Measurements from ENCODE around the gene TBX4.
A peak's percentile ranks its signal among the peaks of the same experiment; 100 is the strongest.

The TBX4 gene

DNA sequence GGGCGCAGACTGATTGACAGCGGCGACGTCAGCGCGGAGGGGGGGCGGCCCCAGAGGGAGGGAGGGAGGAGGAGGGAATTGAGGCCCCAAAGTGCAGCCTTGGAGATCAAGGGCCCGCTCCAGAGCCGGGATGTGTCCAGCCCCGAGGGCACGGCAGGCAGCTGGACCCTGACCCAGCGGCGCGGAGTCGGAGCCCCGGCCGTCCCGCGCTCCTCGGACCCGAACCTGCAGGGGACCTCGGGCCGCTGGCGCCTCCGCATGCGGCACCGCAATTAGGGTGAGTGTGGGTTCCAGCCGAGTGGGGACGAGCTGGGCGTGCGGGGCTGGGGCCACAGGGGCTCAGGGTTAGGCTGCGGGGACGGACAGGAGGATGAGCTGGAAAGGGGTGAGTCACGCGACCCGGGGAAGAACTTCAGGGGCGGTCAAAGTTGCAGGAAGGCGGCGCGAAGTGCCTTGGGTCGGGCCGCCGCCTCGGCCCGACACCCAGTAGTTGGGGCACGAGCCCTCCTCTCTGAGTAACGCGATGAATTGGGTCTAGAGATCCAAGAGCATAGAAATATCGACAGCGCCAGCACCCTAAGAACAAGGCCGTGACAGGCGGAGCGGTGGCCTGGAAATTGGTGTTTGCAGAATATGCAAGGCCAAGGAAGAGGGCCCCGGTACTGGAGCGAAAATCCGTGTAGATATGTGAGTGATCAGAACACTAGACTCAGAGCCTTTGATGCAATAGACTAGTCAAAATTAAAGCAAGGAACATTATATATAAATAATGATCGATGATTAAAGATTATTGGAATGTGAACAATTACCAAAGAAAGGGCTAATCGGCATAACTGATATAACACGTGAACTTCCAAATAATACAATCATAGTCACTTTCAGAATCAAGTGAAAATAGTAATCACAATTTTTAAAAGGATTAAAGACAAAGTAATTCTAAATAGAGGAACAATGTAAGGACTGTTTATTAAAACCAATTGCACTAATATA lies at the start of gene TBX4:
TBX4 (plus strand) TSS at position 122 of the 990 bp plus-strand sequence. CDS start 4,069 bp downstream, outside the sequence.
- peak within 1 kb of the TSS in 1 of 2 donors; percentile 55 for H3K4me3 ChIP-seq (ENCODE audit: low read length in 2 of 2)
- H3K27ac ChIP-seq (ENCODE audit: low read length) = no peak within 1 kb of the TSS
- H3K9me3 ChIP-seq (ENCODE audit: control insufficient read depth in 2 of 2, low read length in 2 of 2) = no peaks in the 10 kb centered on the region
- no peak within 1 kb of the TSS for H3K9ac ChIP-seq (ENCODE audit: low read length in 2 of 2)
- peaks cover 18% of the 10 kb centered on the region for H3K4me1 ChIP-seq (ENCODE audit: control insufficient read depth, insufficient read depth, low read length)
- no peaks in the 10 kb centered on the region for H3K36me3 ChIP-seq (ENCODE audit: control insufficient read depth in 2 of 2, insufficient read depth in 2 of 2, low read length in 2 of 2)
- peaks cover 61 to 80% of the 10 kb centered on the region in 2 donors for H3K27me3 ChIP-seq (ENCODE audit: control insufficient read depth in 1 of 2, insufficient read depth in 2 of 2, low read length in 2 of 2)

DNA sequence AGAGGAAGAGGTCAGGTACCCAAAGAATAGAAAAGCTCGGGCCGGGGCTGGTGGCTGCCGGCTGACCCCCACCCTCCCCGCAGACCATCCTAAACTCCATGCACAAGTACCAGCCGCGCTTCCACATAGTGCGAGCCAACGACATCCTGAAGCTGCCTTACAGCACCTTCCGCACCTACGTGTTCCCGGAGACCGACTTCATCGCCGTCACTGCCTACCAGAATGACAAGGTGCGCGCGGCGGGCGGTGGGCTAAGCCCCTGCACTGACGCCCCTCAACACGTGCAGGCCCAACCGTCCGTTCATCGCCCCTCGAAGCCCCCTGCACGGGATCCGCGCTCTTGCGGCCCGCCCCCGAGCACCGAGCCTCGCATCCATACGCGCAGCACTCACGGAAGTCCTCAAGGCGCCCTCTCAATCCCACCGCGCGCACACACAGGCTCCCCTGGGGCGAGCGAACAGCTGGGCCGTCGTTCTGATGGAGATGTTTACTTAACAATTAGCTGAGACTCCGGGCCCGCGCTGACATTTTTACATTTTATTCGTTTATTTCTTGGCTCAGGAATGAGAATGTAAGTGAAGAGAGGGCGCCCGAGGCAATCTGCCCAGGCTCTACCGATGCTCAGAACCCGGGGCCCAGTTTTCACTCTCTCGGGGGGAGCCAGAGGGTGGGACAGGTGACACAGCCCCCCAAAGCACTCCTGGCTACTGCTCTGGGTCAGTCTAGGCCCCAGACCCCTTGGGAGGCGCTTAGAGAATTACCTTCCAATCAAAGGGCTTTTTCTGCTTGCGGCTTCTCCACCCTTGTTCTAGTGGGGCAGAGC lies 49.0 kb upstream of the TBX4 start:
- peaks cover 66 to 87% of the 10 kb centered on the region in 2 donors for H3K27me3 ChIP-seq (ENCODE audit: control insufficient read depth in 1 of 2, insufficient read depth in 2 of 2, low read length in 2 of 2)
- H3K9me3 ChIP-seq (ENCODE audit: control insufficient read depth in 2 of 2, low read length in 2 of 2) = no peaks in the 10 kb centered on the region
- peak overlapping the region in 1 of 2 donors; percentile 35 for H3K4me3 ChIP-seq (ENCODE audit: low read length in 2 of 2)
- no peaks in the 10 kb centered on the region for H3K36me3 ChIP-seq (ENCODE audit: control insufficient read depth in 2 of 2, insufficient read depth in 2 of 2, low read length in 2 of 2)
- H3K4me1 ChIP-seq (ENCODE audit: control insufficient read depth, insufficient read depth, low read length) = peaks cover 43% of the 10 kb centered on the region
- H3K27ac ChIP-seq (ENCODE audit: low read length) = no peak overlapping the region
- no peak overlapping the region for H3K9ac ChIP-seq (ENCODE audit: low read length in 2 of 2)

DNA sequence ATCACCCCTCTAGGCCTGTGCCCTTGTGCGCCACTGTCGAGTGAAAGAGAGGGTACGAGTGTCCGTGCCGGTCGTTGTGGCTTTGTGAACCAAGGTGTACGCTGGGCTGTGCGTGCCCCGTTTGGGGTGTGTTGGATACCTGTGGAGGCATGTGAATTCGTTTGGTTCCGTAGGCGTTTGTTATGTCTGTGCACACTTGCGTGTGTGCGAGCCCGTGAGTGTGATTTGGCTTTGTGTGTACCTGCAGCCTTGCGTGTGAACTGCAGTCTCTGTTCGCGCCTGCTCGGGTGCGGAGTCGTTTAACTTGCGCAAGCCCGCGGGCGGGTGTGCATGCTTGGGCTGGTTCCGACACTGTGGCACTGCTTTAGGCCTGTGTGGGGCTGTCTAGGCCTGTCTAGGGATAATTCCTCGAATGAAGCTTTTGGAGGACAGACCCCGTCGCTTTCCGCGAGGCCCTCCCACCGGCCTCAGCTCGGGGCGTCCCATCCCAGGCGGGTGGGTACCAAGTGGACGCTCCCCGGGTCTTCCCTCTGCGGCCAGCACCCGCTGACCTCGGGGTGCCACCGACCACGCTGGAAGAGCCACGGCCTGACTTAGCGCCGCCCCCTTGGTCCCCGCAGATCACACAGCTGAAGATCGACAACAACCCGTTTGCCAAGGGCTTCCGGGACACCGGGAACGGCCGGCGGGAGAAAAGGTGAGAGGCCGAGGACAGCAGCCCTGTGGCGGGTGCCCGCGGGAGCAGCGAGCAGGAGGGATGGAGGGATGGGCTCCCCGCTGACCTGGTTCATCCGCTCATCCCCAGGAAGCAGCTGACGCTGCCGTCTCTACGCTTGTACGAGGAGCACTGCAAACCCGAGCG lies 48.2 kb upstream of the TBX4 start:
- Histone ChIP-seq H3K36me3 (ENCODE audit: control insufficient read depth in 2 of 2, insufficient read depth in 2 of 2, low read length in 2 of 2) (no peaks in the 10 kb centered on the region), H3K4me1 (ENCODE audit: control insufficient read depth, insufficient read depth, low read length) (peaks cover 36% of the 10 kb centered on the region), H3K4me3 (ENCODE audit: low read length in 2 of 2) (peak overlapping the region in 1 of 2 donors; percentile 35), H3K27me3 (ENCODE audit: control insufficient read depth in 1 of 2, insufficient read depth in 2 of 2, low read length in 2 of 2) (peaks cover 65 to 86% of the 10 kb centered on the region in 2 donors), H3K9me3 (ENCODE audit: control insufficient read depth in 2 of 2, low read length in 2 of 2) (no peaks in the 10 kb centered on the region), H3K9ac (ENCODE audit: low read length in 2 of 2) (no peak overlapping the region), H3K27ac (ENCODE audit: low read length) (no peak overlapping the region)

DNA sequence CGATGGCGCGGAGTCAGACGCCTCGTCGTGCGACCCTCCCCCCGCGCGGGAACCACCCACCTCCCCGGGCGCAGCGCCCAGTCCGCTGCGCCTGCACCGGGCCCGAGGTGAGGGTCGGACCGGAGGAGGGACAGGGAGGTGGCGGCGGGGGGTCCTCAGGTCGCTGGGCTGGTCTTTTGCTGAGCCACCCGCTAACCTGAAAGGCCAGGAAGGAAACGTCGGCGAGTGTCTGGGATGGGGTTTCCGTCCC lies 47.6 kb upstream of the TBX4 start:
- H3K36me3 ChIP-seq (ENCODE audit: control insufficient read depth in 2 of 2, insufficient read depth in 2 of 2, low read length in 2 of 2) = no peaks in the 10 kb centered on the region
- no peak overlapping the region for H3K9ac ChIP-seq (ENCODE audit: low read length in 2 of 2)
- H3K9me3 ChIP-seq (ENCODE audit: control insufficient read depth in 2 of 2, low read length in 2 of 2) = no peaks in the 10 kb centered on the region
- H3K27ac ChIP-seq (ENCODE audit: low read length) = no peak overlapping the region
- H3K4me3 ChIP-seq (ENCODE audit: low read length in 2 of 2) = peak overlapping the region in 1 of 2 donors; percentile 35
- H3K27me3 ChIP-seq (ENCODE audit: control insufficient read depth in 1 of 2, insufficient read depth in 2 of 2, low read length in 2 of 2) = peaks cover 65 to 84% of the 10 kb centered on the region in 2 donors
- peaks cover 35% of the 10 kb centered on the region for H3K4me1 ChIP-seq (ENCODE audit: control insufficient read depth, insufficient read depth, low read length)

DNA sequence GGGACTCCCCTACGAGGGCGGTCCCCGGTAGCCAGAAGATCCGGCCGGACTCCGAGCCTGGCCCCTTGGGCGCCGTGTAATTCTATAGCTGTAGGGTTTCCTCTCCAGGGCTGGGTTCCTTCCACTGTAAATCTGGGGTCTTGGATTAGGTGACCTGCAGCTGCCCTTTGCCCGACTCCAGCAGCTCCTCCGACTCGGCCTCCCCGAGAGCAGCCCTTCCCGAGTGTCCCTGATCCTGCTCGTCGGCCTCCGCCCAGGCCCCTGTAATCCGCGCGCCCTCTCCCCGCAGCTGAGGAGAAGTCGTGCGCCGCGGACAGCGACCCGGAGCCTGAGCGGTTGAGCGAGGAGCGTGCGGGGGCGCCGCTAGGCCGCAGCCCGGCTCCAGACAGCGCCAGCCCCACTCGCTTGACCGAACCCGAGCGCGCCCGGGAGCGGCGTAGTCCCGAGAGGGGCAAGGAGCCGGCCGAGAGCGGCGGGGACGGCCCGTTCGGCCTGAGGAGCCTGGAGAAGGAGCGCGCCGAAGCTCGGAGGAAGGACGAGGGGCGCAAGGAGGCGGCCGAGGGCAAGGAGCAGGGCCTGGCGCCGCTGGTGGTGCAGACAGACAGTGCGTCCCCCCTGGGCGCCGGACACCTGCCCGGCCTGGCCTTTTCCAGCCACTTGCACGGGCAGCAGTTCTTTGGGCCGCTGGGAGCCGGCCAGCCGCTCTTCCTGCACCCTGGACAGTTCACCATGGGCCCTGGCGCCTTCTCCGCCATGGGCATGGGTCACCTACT lies 47.1 kb upstream of the TBX4 start:
- Histone ChIP-seq H3K9ac (ENCODE audit: low read length in 2 of 2) (no peak overlapping the region), H3K9me3 (ENCODE audit: control insufficient read depth in 2 of 2, low read length in 2 of 2) (no peaks in the 10 kb centered on the region), H3K36me3 (ENCODE audit: control insufficient read depth in 2 of 2, insufficient read depth in 2 of 2, low read length in 2 of 2) (no peaks in the 10 kb centered on the region), H3K4me1 (ENCODE audit: control insufficient read depth, insufficient read depth, low read length) (peaks cover 38% of the 10 kb centered on the region), H3K4me3 (ENCODE audit: low read length in 2 of 2) (peak overlapping the region in 1 of 2 donors; percentile 35), H3K27ac (ENCODE audit: low read length) (no peak overlapping the region), H3K27me3 (ENCODE audit: control insufficient read depth in 1 of 2, insufficient read depth in 2 of 2, low read length in 2 of 2) (peaks cover 68 to 85% of the 10 kb centered on the region in 2 donors)

DNA sequence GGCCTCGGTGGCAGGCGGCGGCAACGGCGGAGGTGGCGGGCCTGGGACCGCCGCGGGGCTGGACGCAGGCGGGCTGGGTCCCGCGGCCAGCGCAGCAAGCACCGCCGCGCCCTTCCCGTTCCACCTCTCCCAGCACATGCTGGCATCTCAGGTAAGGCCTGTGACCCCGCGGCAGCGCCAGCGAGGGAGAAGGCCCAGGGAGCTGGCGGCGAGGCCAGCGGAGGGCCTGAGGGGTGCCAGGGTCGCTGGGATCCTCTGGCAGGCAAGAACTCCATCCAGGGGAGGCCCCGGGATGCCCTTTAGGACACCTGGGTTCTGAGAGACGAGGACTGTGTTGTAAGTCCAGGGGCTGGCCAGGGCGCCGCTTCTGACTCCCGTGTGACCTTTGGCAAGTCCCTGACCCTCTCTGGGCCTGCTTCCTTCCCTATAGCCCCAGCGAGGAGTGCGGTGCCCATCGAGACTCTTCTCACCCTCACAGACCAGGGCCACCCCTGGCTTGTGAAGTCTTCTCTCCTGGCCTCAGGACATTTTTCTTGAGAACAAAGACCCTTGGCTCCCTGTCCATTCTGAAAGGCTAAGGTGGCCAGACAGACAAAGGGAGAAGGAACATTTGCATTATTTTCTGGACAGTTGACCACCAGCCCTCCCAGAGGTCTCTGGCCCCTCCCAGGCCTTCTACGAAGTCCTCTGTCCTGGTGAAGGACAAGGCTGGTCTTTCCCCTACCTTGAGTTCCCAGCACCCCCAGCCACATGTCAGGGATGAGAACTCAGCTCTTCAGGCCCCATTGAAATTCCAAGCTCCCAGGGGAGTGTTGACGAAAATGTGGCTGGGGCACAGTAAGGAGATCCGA lies 46.3 kb upstream of the TBX4 start:
- H3K4me1 ChIP-seq (ENCODE audit: control insufficient read depth, insufficient read depth, low read length) = peaks cover 41% of the 10 kb centered on the region
- no peak overlapping the region for H3K27ac ChIP-seq (ENCODE audit: low read length)
- H3K36me3 ChIP-seq (ENCODE audit: control insufficient read depth in 2 of 2, insufficient read depth in 2 of 2, low read length in 2 of 2) = no peaks in the 10 kb centered on the region
- no peaks in the 10 kb centered on the region for H3K9me3 ChIP-seq (ENCODE audit: control insufficient read depth in 2 of 2, low read length in 2 of 2)
- peak overlapping the region in 1 of 2 donors; percentile 22 for H3K4me3 ChIP-seq (ENCODE audit: low read length in 2 of 2)
- H3K9ac ChIP-seq (ENCODE audit: low read length in 2 of 2) = no peak overlapping the region
- H3K27me3 ChIP-seq (ENCODE audit: control insufficient read depth in 1 of 2, insufficient read depth in 2 of 2, low read length in 2 of 2) = peaks cover 72 to 87% of the 10 kb centered on the region in 2 donors

DNA sequence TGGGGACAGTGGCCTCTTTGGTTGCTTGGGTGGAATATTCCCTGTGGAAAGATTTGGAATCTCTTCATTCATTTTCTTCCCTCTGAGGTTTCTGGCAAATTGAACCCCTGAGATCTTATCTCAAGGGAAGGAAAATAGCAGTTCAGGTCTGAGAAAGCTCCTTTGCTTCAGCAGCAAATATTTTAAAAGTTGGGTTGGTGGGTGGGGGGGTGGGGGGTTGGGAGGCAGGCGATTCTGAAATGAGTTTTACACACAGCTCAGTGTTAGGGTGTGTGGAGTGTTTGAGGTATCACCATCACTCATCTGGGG lies 45.7 kb upstream of the TBX4 start:
- Histone ChIP-seq H3K36me3 (ENCODE audit: control insufficient read depth in 2 of 2, insufficient read depth in 2 of 2, low read length in 2 of 2) (no peaks in the 10 kb centered on the region), H3K4me1 (ENCODE audit: control insufficient read depth, insufficient read depth, low read length) (peaks cover 44% of the 10 kb centered on the region), H3K9me3 (ENCODE audit: control insufficient read depth in 2 of 2, low read length in 2 of 2) (no peaks in the 10 kb centered on the region), H3K4me3 (ENCODE audit: low read length in 2 of 2) (no peak overlapping the region), H3K9ac (ENCODE audit: low read length in 2 of 2) (no peak overlapping the region), H3K27ac (ENCODE audit: low read length) (no peak overlapping the region), H3K27me3 (ENCODE audit: control insufficient read depth in 1 of 2, insufficient read depth in 2 of 2, low read length in 2 of 2) (peaks cover 71 to 86% of the 10 kb centered on the region in 2 donors)

DNA sequence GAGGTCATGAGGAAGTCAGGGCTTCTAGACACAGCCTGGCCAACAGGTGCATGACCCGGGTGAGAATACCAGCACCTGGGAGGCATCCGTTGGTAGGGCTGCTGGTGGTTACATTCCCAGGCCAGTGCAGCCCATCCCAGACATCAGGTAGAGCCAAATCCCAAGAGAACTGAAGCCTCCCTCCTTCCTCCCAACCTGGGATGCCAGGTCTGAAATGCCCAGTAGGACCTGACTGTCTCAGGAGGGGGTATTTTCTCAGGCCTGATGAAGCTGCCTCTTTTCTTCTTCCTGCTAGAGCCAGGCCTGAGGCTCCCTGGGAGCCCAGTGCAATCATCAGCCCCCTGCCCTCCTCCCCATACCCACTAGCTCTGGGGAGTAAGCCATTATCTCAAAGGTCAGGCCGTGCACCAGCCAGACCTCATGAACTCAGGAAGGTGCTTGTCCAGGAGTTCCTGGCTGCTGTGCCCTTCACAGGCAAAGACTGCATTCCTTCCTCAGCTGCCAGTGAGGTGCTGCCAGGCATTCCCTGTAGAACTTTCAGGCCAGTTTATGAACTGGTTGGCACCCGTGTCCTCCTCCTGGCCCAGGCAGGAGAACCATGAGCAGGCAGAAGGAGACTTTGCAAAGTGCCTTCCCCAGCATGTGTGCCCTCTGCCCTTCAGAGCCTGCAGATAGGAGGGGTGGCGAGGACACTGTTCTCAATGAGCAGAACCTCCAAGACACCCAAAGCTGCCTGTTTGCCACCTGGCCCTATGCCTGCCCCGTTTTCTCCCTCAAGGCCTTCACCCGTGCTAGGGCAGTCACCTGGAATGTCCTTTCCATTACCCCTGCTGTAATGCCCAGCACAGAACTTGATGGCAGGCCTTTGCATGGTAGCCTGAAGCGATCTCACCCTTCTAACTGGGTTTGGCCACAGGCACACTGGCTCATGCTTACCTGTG lies 45.0 kb upstream of the TBX4 start:
- Histone ChIP-seq H3K9ac (ENCODE audit: low read length in 2 of 2) (no peak overlapping the region), H3K4me3 (ENCODE audit: low read length in 2 of 2) (peak overlapping the region in 1 of 2 donors; percentile 15), H3K27me3 (ENCODE audit: control insufficient read depth in 1 of 2, insufficient read depth in 2 of 2, low read length in 2 of 2) (peaks cover 64 to 87% of the 10 kb centered on the region in 2 donors), H3K27ac (ENCODE audit: low read length) (no peak overlapping the region), H3K9me3 (ENCODE audit: control insufficient read depth in 2 of 2, low read length in 2 of 2) (no peaks in the 10 kb centered on the region), H3K4me1 (ENCODE audit: control insufficient read depth, insufficient read depth, low read length) (peaks cover 51% of the 10 kb centered on the region), H3K36me3 (ENCODE audit: control insufficient read depth in 2 of 2, insufficient read depth in 2 of 2, low read length in 2 of 2) (no peaks in the 10 kb centered on the region)
